ENCODE measurements around the gene PPP2R2C. TPM values are rescaled to one million over a fixed set of nuclear protein-coding genes. Genes with fewer than 3 reads are reported as not detected.

The PPP2R2C gene
- total and polyA plus RNA-seq, 11 donors: 0.22 to 20.0 (median 6.8) TPM

DNA sequence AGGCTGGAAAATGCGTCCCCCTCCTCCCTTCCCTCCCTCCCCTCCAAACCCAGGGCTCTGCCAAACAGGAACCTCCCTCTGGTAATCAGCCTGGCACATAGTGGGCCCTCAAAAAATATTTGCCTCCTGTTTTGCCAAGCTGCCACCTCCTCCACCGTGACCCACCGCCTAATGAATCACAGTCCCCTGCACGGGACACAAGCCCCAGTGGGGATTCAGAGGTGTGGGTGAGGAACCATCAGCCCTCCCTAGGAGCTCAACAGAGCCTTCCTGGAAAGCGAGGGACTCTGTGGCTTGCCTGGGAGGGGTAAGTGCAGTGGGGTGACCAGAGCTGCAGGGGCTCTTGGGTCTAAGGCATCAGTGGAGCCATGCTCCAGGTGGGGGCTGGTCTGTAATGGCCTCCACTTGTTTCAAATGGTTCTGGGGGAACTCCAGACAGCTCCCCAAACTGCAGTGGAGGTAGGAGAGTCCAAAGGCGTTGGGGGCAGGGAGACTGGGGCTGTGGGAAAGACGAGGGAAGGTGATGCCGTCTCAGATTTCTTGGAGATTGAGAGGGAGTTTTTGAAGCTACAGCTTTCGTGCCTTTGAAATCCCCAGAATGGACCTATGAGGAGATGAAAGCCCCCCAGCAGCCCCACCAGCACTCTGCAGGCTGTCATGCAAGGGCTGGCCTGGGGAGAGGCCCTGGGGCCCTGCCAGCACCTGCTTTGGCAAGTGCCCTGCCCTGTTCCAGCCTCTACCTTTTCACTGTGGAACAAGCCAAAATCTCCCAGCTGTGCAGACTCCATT lies 1.0 kb upstream of the PPP2R2C start:
- DNase-seq (no peak), ATAC-seq (no peak)
- no peak for TF ChIP-seq POLR2A (IDR thresholded peaks at IDR 0.05)
- TF ChIP-seq, protein P1, sequence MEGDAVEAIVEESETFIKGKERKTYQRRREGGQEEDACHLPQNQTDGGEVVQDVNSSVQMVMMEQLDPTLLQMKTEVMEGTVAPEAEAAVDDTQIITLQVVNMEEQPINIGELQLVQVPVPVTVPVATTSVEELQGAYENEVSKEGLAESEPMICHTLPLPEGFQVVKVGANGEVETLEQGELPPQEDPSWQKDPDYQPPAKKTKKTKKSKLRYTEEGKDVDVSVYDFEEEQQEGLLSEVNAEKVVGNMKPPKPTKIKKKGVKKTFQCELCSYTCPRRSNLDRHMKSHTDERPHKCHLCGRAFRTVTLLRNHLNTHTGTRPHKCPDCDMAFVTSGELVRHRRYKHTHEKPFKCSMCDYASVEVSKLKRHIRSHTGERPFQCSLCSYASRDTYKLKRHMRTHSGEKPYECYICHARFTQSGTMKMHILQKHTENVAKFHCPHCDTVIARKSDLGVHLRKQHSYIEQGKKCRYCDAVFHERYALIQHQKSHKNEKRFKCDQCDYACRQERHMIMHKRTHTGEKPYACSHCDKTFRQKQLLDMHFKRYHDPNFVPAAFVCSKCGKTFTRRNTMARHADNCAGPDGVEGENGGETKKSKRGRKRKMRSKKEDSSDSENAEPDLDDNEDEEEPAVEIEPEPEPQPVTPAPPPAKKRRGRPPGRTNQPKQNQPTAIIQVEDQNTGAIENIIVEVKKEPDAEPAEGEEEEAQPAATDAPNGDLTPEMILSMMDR (IDR thresholded peaks at IDR 0.05): no peak
- peaks cover 0 to 21% (median 0%) of the 10 kb centered on the region in 12 donors for H3K4me1 ChIP-seq
- H3K4me3 ChIP-seq: no peak overlapping the region
- WGBS, 4 donors: 34 to 41% (median 37%) methylated on average over 9 of the region's 9 CpGs
- intact Hi-C loops (cut with DNase I): loop anchor here in 1 of 10 donors (5.0 kb wide), 1 partner anchor 74 kb away; no protein-coding TSS in a partner anchor
- no peaks in the 10 kb centered on the region for H3K9me3 ChIP-seq
- peaks cover 0 to 53% (median 20%) of the 10 kb centered on the region in 9 donors for H3K27me3 ChIP-seq
- H3K36me3 ChIP-seq: no peaks in the 10 kb centered on the region
- no peak overlapping the region for H3K27ac ChIP-seq

DNA sequence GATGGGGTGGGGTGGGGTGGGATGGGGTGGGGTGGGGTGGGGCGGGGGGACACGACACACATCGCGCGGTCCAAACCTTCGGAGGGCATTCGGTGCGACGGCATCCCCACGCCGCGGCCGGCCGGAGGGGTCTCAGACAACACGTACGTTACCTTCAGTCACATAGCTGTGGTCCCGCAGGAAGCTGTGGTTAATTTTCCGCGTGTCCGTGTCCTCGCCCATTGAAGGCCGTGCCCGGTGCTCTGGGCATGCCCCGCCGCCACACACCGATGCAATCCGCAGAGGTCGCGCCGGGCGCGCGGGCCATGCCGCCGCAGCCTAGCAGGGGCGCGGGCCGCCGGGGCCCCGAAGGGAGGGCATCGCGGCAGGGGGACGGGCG lies 417 bp downstream of the PPP2R2C start:
- peak overlapping the region in 3 of 12 donors; percentile 20 to 60 (median 51) for H3K4me3 ChIP-seq
- no peak for DNase-seq
- 2 to 4% (median 2%) methylated on average over 18 to 44 of the region's 44 CpGs; no CpG with 5 or more reads in 1 of the 4 donors for WGBS, 4 donors

DNA sequence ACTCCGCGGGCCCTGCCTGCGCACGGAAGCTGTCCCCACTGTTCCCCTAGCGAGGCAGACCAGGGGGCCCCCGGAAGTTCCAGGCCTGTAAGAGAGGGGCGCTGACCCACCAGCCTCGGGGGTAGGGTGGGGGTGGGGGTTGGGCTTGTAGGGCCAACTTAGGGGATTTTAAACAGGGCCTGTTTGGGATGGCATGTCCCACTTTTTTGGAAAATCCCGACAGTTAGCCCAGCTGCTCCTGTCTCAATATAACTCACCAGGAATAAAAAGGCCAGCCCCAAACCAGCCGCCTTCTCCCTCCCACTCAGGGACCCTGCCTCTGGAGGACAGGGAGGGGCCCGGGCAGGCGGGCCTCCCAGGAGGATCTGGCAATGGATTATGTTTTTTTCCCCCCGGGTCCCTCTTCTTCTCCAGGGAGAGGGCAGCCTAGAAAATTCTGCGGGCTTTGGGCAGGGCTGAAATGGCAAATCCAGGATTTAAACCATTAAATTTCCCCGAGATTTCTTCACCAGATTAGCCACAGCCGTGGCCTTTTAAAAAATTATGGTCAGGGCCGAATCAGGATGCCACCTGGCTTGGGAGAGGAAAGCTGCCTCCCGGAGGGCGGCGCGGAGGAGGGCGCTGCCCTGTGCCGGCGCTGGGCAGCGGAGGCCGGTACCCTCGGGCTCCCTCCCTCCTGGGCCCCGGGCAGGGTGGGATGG lies 957 bp downstream of the PPP2R2C start:
- Histone ChIP-seq H3K9me3 (no peaks in the 10 kb centered on the region), H3K27ac (peak overlapping the region in 2 of 12 donors; percentile 38 to 42), H3K36me3 (no peaks in the 10 kb centered on the region), H3K27me3 (peaks cover 0 to 59% (median 20%) of the 10 kb centered on the region in 9 donors), H3K4me1 (peaks cover 0 to 21% (median 0%) of the 10 kb centered on the region in 12 donors), H3K4me3 (peak overlapping the region; percentile 32 to 60 (median 49))
- intact Hi-C loops (cut with DNase I): loop anchor here in 1 of 10 donors (5.0 kb wide), 1 partner anchor 76 kb away; no protein-coding TSS in a partner anchor
- 2 to 5% (median 3%) methylated on average over 24 to 28 of the region's 28 CpGs for WGBS, 4 donors
- no peak for ATAC-seq
- TF ChIP-seq POLR2A (IDR thresholded peaks at IDR 0.05): no peak
- TF ChIP-seq, protein P1 (IDR thresholded peaks at IDR 0.05): no peak
- DNase-seq: no peak

More for the DNA sequence above, 417 bp downstream of the PPP2R2C start:
- intact Hi-C loops (cut with DNase I): loop anchor here in 1 of 10 donors (5.0 kb wide), 1 partner anchor 75 kb away; no protein-coding TSS in a partner anchor
- no peak for ATAC-seq
- H3K9me3 ChIP-seq: no peaks in the 10 kb centered on the region
- no peaks in the 10 kb centered on the region for H3K36me3 ChIP-seq
- H3K27ac ChIP-seq: no peak overlapping the region
- peaks cover 0 to 21% (median 0%) of the 10 kb centered on the region in 12 donors for H3K4me1 ChIP-seq
- H3K27me3 ChIP-seq: peaks cover 0 to 64% (median 20%) of the 10 kb centered on the region in 9 donors
- TF ChIP-seq, protein P1 (IDR thresholded peaks at IDR 0.05): no peak
- no peak for TF ChIP-seq POLR2A (IDR thresholded peaks at IDR 0.05)

Measured in heart left ventricle (tissue), 16 donors.